ENCODE results near the gene TMPRSS11E.
"Not testable (repeated sequence)": the region's sequence is repeated elsewhere in the genome, so short reads cannot be mapped to it uniquely, and the experiment has no call there.

Gene TMPRSS11E

GRCh38 chr4:68462691-68463090, 15.4 kb downstream of the TMPRSS11E start:
- no peak for DNase-seq

DNA sequence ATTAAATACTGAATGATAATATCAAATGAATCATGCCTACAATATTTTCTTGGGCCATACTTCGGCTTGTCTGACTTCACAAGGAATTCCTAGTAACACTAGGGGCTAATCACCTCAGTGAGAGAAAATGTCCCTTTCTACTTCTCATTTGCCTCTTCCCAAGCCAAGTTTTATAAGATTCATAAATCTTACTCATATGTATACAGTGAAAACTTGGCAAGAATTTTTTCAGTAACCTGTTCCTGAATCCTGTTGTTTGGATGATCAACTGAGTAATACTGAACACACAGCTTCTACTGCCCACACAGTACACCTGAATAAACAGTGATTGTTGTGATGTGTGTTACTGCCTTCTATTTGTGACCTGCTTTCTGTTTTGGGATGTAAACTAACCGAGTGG, 16.5 kb downstream of the TMPRSS11E start:
- no peak for DNase-seq

- DNase-seq: no peak
Measured at GRCh38 chr4:68465058-68465457, 17.8 kb downstream of the TMPRSS11E start.

DNA sequence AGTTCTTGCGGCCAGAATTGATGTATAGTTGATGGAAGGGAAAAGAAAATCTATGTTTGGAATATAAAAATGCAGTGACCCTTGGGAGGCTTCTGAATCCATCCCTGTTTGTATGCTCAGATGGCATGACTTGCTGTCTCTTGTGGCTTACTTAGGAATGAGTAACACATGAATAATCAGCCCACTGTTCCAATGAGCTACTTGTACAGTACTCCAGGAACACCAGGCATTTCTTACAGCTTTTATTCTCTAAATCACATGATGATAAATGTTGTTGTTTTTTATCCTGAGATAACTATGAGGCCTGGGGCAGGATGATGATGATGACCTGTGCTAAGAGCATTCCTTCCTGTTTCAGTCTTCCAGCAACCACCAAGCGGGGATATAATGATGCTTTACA, 18.9 kb downstream of the TMPRSS11E start:
- DNase-seq: no peak

GRCh38 chr4:68466751-68467150, 19.5 kb downstream of the TMPRSS11E start:
- DNase-seq: no peak

DNA sequence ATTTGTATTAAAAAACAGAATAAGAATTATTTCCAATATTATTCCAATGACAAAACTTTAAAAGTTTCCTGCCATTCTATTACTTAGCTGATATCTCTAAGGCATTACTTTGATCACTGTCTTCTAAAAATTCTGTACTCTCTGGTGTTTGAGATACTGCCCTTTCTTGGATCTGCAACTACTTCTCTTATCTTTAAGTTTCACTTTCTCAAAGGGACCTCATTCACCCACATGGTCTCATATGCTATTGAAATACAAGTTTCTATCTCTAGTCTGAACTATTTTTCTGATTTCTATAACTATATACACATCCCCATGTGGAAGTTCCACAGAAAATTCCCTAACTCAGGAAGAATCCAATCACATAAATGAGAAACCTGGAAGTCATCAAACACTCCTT, 22.2 kb downstream of the TMPRSS11E start:
- DNase-seq: no peak

GRCh38 chr4:68476191-68476590, 28.9 kb downstream of the TMPRSS11E start:
- DNase-seq: no peak

GRCh38 chr4:68489338-68489737, 42.1 kb downstream of the TMPRSS11E start:
- no peak for DNase-seq

DNA sequence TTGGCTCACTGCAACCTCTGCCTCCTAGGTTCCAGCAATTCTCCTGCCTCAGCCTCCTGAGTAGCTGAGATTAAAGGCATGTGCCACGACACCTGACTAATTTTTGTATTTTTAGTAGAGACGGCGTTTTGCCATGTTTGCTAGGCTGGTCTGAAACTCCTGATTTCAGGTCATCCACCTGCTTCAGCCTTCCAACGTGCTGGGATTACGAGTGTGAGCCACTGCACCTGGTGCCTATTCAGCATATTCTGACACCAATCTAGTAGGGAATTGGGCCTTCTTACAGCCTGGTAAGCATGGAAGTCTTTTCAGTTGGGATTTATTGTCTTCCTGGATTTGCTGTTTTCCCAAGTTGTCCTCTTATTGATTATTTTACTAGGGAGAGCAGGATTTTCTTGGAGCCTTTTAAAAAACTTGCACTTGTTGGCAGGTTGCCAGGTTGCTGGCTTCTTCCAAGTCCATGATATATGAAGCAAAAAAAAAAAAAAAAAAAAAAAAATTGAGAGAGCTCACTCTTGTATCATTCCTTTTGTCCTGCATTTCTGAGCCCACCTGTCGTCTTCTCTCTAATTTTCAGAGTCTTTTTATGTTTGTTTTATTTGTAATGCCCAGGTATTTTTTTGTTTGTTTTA, 43.7 kb downstream of the TMPRSS11E start:
- no peak for DNase-seq

DNA sequence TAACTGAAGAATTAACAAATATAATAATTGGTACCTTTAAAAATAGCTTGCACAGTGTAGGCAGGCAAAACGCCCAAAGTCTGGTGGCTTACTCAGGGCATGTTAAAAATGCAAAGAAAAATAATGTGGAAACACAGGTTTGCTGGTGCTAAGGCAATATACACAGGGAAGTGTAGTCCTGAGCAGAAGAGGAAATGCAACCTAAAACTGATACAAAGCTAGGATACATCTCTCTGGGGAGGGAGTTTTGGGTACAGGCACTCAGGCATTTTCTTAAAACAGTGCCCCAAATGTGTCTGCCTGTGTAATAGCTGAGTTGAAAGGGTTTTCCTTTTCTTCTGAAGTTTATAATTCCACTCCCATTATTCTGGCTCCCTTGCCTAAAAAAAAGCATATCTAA, 47.4 kb downstream of the TMPRSS11E start:
- no peak for DNase-seq

DNA sequence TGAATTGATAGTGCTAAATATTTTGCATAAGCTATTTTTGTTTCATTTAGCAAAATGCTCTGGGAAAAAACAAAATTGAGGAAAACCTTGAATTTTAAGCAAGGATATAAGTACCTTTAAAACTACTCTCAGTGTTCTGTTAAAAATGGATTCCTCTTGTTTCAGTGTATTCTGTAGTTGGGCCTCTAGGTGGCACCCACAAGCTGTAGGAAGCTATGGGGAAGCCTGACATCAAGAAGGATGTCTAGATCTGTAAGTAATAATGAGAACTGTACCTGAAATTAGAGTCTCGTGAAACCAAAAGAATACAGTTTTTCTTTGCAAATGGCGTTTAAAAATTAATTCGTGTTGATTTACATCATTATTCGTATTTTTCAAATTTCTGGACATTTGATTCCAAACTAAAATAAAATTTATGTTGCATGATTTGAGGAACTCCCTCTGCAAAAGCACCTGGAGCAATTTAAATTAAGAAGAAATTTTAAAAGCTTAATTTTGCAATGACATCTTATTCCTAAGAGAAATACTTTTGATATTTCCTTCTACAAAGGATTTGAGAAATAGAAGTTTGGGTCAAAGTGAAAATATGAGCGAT, 51.2 kb downstream of the TMPRSS11E start:
- peak; percentile 41 for DNase-seq

- DNase-seq: no peak
Measured at GRCh38 chr4:68499021-68499420, 51.8 kb downstream of the TMPRSS11E start.

DNA sequence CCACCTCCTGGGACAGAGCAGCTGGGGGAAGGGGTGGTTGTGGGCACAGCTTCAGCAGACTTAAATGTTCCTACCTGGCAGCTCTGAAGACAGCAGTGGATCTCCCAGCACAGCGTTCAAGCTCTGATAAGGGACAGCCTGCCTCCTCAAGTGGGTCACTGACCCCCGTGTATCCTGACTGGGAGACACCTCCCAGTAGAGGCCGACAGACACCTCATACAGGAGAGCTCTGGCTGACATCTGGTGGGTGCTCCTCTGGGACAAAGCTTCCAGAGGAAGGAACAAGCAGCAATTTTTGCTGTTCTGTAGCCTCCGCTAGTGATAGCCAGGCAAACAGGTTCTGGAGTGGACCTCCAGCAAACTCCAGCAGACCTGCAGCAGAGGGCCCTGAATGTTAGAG, 56.2 kb downstream of the TMPRSS11E start:
- not testable (repeated sequence) for DNase-seq

- DNase-seq: not testable (repeated sequence)
Measured at GRCh38 chr4:68504836-68505235, 57.6 kb downstream of the TMPRSS11E start.

DNA sequence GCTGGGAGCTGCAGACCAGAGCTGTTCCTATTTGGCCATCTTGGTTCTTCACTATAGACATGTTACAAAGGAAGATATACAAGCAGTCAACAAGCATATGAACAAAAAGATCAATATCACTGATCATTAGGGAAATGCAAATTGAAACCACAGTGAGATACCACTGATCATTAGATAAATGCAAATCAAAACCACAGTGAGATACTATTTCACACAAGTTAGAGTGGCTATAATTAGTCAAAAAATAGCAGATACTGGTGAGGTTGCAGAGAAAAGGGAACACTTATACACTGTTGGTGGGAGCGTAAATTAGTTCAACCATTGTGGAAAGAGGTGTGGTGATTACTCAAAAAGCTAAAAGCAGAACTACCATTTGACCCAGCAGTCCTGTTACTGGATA, 58.2 kb downstream of the TMPRSS11E start:
- not testable (repeated sequence) for DNase-seq

DNA sequence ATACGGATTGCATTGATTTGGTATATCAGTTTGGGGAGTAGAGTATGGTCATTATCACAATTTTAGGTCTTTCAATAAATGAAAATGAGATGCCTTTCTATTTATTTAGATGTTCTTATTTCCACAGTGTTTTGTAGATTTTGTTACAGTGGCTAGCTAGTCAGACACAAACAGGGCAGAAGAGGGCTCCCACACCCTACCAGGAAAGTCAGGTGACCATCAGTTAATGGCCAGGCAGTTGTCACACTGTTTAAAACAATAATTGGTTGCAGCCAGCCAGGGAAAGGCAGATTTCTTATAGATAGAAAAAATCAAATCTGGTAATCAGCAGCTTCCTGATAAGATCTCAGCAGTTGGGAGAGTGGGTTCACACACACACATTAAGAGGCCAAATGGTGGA, 71.6 kb downstream of the TMPRSS11E start:
- DNase-seq: no peak

- no peak for DNase-seq
Measured at GRCh38 chr4:68520985-68521384, 73.7 kb downstream of the TMPRSS11E start.

- DNase-seq: not testable (repeated sequence)
Measured at GRCh38 chr4:68522232-68522631, 75.0 kb downstream of the TMPRSS11E start.

DNA sequence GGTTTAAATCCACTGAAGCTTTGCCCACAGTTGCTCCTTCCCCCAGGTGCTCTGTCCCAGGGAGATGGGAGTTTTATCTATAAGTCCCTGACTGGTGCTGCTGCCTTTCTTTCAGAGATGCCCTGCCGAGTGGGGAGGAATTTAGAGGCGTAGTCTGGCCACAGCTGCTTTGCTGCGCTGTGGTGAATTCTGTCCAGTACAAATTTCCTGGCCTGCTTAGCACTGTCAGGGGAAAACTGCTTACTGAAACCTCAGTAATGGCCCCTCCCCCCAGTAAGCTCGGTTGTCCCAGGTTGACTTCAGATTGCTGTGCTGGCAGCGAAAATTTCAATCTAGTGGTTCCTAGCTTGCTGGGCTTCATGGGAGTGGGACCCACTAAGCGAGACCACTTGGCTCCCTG, 88.7 kb downstream of the TMPRSS11E start:
- DNase-seq: no peak

DNA sequence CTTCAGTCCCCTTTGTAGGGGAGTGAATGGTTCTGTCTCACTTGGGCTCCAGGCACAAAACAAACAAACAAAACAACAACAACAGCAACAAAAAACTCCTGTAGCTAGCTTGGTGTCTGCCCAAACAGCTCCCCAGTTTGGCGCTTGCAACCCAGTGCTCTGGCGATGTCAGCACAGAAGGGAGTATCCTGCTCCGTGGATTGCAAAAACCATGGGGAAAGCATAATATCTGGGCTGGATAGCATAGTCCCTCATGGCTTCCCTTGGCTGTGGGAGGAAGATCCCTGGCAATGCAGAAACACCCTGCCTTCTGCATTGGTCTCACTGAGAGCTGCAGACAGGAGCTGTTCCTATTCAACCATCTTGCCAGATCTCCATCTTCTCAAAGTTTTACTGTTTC, 89.1 kb downstream of the TMPRSS11E start:
- DNase-seq: no peak

GRCh38 chr4:68542742-68543141, 95.5 kb downstream of the TMPRSS11E start:
- DNase-seq: not testable (repeated sequence)

Measured in activated T-cell treated with anti-CD3 and anti-CD28 coated beads, Interleukin-2, amount 50 U/mL, for 1 hour (primary cell).